Panc1 (cell line): ENCODE data around the gene ILK. TPM values are rescaled to one million over a fixed set of nuclear protein-coding genes. Genes with fewer than 3 reads are reported as not detected.

ENCODE experiments used
- ATAC-seq: fragments of 200-7000 bp; cut with Tn5 transposase; 2 replicates; pipeline ENCODE4 v1.9.1; 2020; ENCODE audit warnings: mild to moderate bottlenecking, moderate library complexity
- BruUV-seq: library from RNA; stranded (reverse); fragments of 400-500 nt; replicated peaks from 2 replicates; lab custom pipeline; 2021; lab: Mats Ljungman, UMichigan
- CTCF ChIA-PET: fragments of 300-600 bp; sonication (Branson Sonifier 250); formaldehyde crosslinking; loops from one replicate; lab custom pipeline; 2022; ENCODE audit warnings: antibody characterized with exemption; lab: Charles Lee
- POLR2A ChIA-PET: fragments of 300-600 bp; sonication (Branson Sonifier 250); formaldehyde crosslinking; loops from one replicate; lab custom pipeline; 2022; ENCODE audit warnings: antibody characterized with exemption; lab: Charles Lee
- DNase-seq: peaks from one replicate; pipeline ENCODE4 v3.0.0-alpha.2; 2010; ENCODE audit warnings: low read depth, low spot score
- H3K27ac ChIP-seq: 2 replicates; pipeline ENCODE4 v1.5.1; 2011; ENCODE audit warnings: mild to moderate bottlenecking, low read length, inconsistent platforms
- H3K27me3 ChIP-seq: fragments of 200-500 bp; sonication (Bioruptor generic); 2 replicates; pipeline ENCODE4 v1.6.0; 2014; ENCODE audit warnings: low read length, inconsistent platforms; ENCODE audit not compliant: control insufficient read depth, insufficient read depth
- H3K36me3 ChIP-seq: fragments of 200-500 bp; sonication (Bioruptor generic); 2 replicates; pipeline ENCODE4 v1.5.1; 2014; ENCODE audit warnings: inconsistent platforms, mild to moderate bottlenecking, low read length, moderate library complexity; ENCODE audit not compliant: control insufficient read depth, insufficient read depth
- H3K4me1 ChIP-seq: 2 replicates; pipeline ENCODE4 v1.5.1; 2011; ENCODE audit warnings: inconsistent platforms, mild to moderate bottlenecking, low read length, moderate library complexity; ENCODE audit not compliant: control insufficient read depth, insufficient read depth
- H3K4me3 ChIP-seq, 2 experiments: 2 replicates each; pipeline ENCODE4 v1.5.1; 2011 to 2012; ENCODE audit warnings: low read depth in 2 of 2, low read length in 2 of 2, mild to moderate bottlenecking in 2 of 2, inconsistent platforms in 1 of 2, moderate library complexity in 1 of 2
- H3K9me3 ChIP-seq: fragments of 200-500 bp; sonication (Bioruptor generic); 2 replicates; pipeline ENCODE4 v1.5.1; 2014; ENCODE audit warnings: low read depth, mild to moderate bottlenecking, inconsistent platforms, low read length, moderate library complexity; ENCODE audit not compliant: control insufficient read depth, insufficient read depth
- CTCF ChIP-seq: fragments of 450-650 bp; IDR thresholded peaks from 2 replicates; pipeline ENCODE4 v1.5.1; 2017; ENCODE audit warnings: mild to moderate bottlenecking
- POLR2AphosphoS5 ChIP-seq: IDR thresholded peaks from 2 replicates; pipeline ENCODE4 v1.6.1; 2012; ENCODE audit warnings: mild to moderate bottlenecking, low read depth, low read length, moderate library complexity
- REST ChIP-seq, 2 experiments: IDR thresholded peaks; 2 replicates each; pipeline ENCODE4 v1.6.1; 2011 to 2012; ENCODE audit warnings: low read depth in 2 of 2, control low read depth in 1 of 2, low read length in 1 of 2, mild to moderate bottlenecking in 1 of 2, moderate library complexity in 1 of 2; ENCODE audit not compliant: insufficient read depth in 1 of 2
- SIN3A ChIP-seq: IDR thresholded peaks from 2 replicates; pipeline ENCODE4 v1.6.1; 2012; ENCODE audit warnings: low read depth, mild to moderate bottlenecking, low read length, moderate library complexity, borderline replicate concordance; ENCODE audit not compliant: insufficient read depth
- TCF7L2 ChIP-seq: IDR thresholded peaks from 2 replicates; pipeline ENCODE4 v1.6.1; 2011; ENCODE audit warnings: mild to moderate bottlenecking, low read depth, low read length, inconsistent platforms
- in situ Hi-C: cut with HindIII; loops from 2 replicates; pipeline ENCODE4 v1.10.0; 2016; ENCODE audit warnings: low sequenced_read_pairs, low pct_unique_long_range_greater_than_20kb
- intact Hi-C: fragments of 100-400 bp; cut with micrococcal nuclease; formaldehyde crosslinking; loops from one replicate; pipeline ENCODE4 v1.10.0; 2022; ENCODE audit not compliant: unreplicated experiment
- total RNA-seq: library from RNA; stranded (reverse); gene quantifications from one replicate; pipeline ENCODE4 v1.2.1, GENCODE V29; 2021; ENCODE audit not compliant: unreplicated experiment

The ILK gene
- total RNA-seq, 1 experiment from 2014 or later, result 204 TPM

- CTCF ChIA-PET, result interaction anchor here (0.6 kb wide), 1 partner anchor 52 kb away, joined by 5 read pairs; no protein-coding TSS in a partner anchor
- intact Hi-C loops (no loop called here), in situ Hi-C loops (no loop called here)
- Histone ChIP-seq H3K4me1 (peaks cover 13% of the 10 kb centered on the region), H3K27me3 (no peaks in the 10 kb centered on the region), H3K4me3 (no peak overlapping the region), H3K27ac (no peak overlapping the region), H3K9me3 (no peaks in the 10 kb centered on the region), H3K36me3 (no peaks in the 10 kb centered on the region)
- no peak for TF ChIP-seq CTCF
- TF ChIP-seq TCF7L2, result no peak
- TF ChIP-seq REST (IDR thresholded peaks at IDR 0.05; ENCODE audit: insufficient read depth in 1 of 2, low read depth in 2 of 2, low read length in 1 of 2), result no peak
- no peak for TF ChIP-seq SIN3A
- no peak for TF ChIP-seq POLR2AphosphoS5
- POLR2A ChIA-PET, result no interaction called here
- ATAC-seq (no peak), DNase-seq (no peak)
- BruUV-seq, result no TSS peak
These were observed 18.2 kb downstream of the ILK start for GRCh38 chr11:6621711-6622211.

- Histone ChIP-seq H3K36me3 (no peaks in the 10 kb centered on the region), H3K4me3 (no peak overlapping the region), H3K9me3 (no peaks in the 10 kb centered on the region), H3K4me1 (peaks cover 12% of the 10 kb centered on the region), H3K27ac (no peak overlapping the region), H3K27me3 (no peaks in the 10 kb centered on the region)
- DNase-seq, result no peak
- TF ChIP-seq SIN3A (no peak), TCF7L2 (no peak)
- no TSS peak for BruUV-seq
- intact Hi-C loops, result no loop called here
- POLR2A ChIA-PET, result no interaction called here
- CTCF ChIA-PET, result no interaction called here
- in situ Hi-C loops, result no loop called here
- ATAC-seq, result no peak
These were observed 18.9 kb downstream of the ILK start for GRCh38 chr11:6622261-6623171.
